ENCODE data around the gene AWAT1.

GRCh38 chrX:70254909-70255308 is 20.5 kb downstream of the AWAT1 start:
- TF ChIP-seq RAD21 (IDR thresholded peaks at IDR 0.05; ENCODE audit: low read depth): no peak
- no peak for TF ChIP-seq MAX (IDR thresholded peaks at IDR 0.05)
- no peak for TF ChIP-seq YY1 (IDR thresholded peaks at IDR 0.05; ENCODE audit: low read depth)
- no peak for TF ChIP-seq REST (IDR thresholded peaks at IDR 0.05; ENCODE audit: low read depth)
- no peak for TF ChIP-seq NFIC (IDR thresholded peaks at IDR 0.05)
- TF ChIP-seq EP300 (IDR thresholded peaks at IDR 0.05; ENCODE audit: borderline replicate concordance): no peak
- no peak for TF ChIP-seq FOXM1 (IDR thresholded peaks at IDR 0.05; ENCODE audit: borderline replicate concordance, low read depth)
- TF ChIP-seq CEBPB (IDR thresholded peaks at IDR 0.05): no peak
- no peak for TF ChIP-seq TAF1 (IDR thresholded peaks at IDR 0.05; ENCODE audit: low read depth)
- TF ChIP-seq ZBTB7A (IDR thresholded peaks at IDR 0.05; ENCODE audit: low read depth): no peak
- TF ChIP-seq CREB1 (IDR thresholded peaks at IDR 0.05; ENCODE audit: low read depth): no peak
- TF ChIP-seq USF1 (IDR thresholded peaks at IDR 0.05): no peak
- no peak for TF ChIP-seq EGR1 (IDR thresholded peaks at IDR 0.05)
- no peak for TF ChIP-seq TEAD4 (IDR thresholded peaks at IDR 0.05)
